ENCODE data around the gene MARK3.

The MARK3 gene

GRCh38 chr14:103527408-103528145, 142.4 kb downstream of the MARK3 start:
- TF ChIP-seq, protein P1, sequence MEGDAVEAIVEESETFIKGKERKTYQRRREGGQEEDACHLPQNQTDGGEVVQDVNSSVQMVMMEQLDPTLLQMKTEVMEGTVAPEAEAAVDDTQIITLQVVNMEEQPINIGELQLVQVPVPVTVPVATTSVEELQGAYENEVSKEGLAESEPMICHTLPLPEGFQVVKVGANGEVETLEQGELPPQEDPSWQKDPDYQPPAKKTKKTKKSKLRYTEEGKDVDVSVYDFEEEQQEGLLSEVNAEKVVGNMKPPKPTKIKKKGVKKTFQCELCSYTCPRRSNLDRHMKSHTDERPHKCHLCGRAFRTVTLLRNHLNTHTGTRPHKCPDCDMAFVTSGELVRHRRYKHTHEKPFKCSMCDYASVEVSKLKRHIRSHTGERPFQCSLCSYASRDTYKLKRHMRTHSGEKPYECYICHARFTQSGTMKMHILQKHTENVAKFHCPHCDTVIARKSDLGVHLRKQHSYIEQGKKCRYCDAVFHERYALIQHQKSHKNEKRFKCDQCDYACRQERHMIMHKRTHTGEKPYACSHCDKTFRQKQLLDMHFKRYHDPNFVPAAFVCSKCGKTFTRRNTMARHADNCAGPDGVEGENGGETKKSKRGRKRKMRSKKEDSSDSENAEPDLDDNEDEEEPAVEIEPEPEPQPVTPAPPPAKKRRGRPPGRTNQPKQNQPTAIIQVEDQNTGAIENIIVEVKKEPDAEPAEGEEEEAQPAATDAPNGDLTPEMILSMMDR (IDR thresholded peaks at IDR 0.05), result no peak

GRCh38 chr14:103528146-103528586, 143.0 kb downstream of the MARK3 start:
- TF ChIP-seq, protein P1 (IDR thresholded peaks at IDR 0.05), result no peak

DNA sequence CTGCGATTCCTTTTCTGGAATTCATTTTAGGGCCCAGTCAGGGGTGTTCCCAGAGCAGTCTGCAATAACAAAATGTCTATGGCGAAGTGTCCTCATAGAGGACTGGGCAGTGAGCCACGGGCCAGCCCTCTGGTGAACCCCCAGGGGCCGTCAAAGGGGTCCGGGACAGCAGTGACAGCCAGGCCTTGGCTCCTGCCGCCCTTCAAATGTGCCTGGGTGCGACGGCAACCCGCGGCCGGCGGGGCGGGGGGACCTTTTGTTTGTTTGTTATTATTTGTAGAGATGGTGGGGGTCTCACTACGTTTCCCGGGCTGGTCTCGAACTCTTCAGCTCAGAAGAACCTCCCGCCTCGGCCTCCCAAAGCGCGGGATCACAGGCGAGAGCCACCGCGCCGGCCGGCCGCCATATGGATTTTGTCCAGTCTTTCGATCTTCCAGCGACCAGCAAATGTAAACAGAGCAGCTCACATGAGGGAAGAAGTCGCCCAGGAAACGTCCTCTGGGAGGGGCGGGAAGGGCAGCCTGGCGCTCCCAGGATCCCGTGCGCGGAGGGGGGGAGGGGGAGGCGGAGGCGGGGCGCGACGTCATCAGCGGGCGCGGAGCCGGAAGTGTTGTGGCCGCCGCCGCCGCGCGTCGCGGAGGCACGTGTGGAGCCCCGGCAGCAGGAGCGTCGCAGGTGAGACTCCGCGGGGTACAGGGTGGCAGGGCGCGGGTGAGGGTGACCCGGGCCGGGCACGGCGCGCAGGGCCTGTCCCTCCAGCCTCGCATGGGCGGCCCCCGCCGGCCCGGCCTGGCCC, 143.6 kb downstream of the MARK3 start, which contains the start of gene TRMT61A:
TRMT61A (plus strand) TSS at position 610 of the 796 bp plus-strand sequence. CDS start 783 bp downstream, outside the sequence.
- TF ChIP-seq, protein P1 (IDR thresholded peaks at IDR 0.05), result no peak

GRCh38 chr14:103529383-103530365, 144.5 kb downstream of the MARK3 start:
- TF ChIP-seq, protein P1 (IDR thresholded peaks at IDR 0.05), result no peak

DNA sequence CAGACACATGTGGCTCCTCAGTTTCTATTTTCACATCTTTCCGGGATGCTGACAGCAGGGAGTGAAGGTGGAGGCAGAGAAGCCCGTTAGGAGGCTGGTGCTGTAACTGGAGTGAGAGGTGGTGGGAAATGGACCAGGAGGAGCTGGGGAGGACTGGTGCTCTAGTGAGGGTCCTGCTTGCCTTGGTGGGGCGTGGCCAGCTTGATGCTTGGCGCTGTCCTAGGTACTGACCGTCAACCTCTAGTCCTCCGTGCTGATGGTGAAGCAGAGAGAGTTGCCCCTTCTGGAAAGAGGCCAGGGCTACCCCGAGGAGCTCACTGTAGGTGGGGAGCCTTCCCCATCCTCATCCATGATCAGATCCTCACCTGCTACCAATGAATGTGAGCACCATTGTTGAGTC, 145.2 kb downstream of the MARK3 start:
- TF ChIP-seq, protein P1 (IDR thresholded peaks at IDR 0.05), result no peak

- TF ChIP-seq, protein P1 (IDR thresholded peaks at IDR 0.05), result no peak
Measured at GRCh38 chr14:103530831-103531230, 145.6 kb downstream of the MARK3 start.

All from LNCAP (cell line).